Stimulated activated CD8-positive, alpha-beta memory T cell treated with anti-CD3 and anti-CD28 coated beads, Interleukin-15, amount 100 ng/mL, for 1 hour (primary cell): ENCODE results near the gene VPS13D.

ENCODE experiments used
- DNase-seq: peaks from one replicate; pipeline ENCODE4 v3.0.0-alpha.2; 2020; ENCODE audit warnings: low read depth

Gene VPS13D

DNA sequence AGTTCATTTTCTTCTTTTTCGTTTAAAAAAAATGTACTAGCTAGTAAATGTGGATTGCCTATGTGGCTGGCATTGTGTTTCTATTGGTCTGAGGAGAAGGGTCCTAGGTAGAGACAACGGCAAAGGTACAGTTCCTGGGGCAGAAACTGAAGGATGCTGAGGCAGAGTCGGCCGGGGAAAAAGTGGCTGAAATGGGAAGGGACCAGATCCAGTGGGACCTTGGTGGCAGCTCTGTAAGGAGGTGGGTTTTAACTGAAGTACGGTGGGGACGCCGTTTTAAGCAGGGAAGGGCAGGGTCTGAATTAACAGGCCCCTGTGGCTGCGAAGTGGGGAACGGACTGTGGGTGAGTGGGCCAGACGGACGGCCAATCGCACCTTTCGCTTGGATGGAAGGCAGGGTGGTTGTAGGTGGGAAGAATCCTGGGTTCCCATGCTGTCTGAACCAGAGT lies 420 bp upstream of the VPS13D start:
- no peak for DNase-seq

DNA sequence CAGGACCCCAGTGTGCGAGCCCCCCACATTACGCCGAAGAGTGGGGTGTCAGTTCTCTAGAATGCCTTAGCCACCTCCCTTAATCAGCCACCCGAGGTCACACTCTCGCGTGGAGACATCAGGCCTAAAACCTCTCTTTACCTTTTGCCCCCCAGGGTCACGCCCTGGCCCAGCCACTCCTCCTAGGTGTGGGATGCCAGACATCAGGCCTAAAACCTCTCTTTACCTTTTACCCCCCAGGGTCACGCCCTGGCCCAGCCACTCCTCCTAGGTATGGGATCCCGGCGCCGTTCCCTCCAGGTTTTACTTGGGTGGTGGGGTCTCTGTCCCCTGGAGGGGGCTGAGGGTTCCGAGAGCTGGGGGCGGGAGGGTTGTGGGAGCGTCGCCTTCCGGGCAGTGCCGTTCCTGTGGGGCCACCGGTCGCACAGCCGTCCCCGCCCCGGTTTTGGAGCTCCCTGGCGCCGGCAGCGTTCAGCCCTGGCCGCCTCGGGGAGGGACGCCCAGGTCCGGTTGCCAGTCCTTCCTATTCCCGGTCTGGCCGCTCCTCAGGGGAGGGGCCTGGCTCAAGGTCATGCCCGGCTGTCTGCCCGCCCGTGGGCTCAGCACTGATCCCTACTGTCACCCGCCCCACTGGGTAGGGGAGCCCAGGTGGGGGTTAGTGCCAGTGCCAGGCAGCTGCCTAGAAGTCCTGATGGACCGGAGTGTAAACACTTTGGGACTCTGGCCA lies 882 bp downstream of the VPS13D start:
- no peak for DNase-seq

DNA sequence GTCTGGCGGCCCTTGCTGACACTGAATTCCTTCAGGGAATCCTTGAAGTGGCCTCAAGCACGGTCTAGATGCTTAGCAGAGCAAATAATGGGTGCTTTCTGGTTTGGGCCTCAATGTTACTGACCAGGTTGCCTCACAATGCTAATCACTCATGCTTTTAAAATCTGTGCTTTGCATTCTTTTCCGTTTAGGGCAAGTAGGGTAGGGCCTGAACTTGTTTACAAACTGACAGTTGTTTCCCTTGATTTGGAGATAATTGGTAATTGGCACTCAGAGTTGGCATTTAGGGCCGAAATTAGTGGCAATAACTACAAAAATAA lies 1.4 kb downstream of the VPS13D start:
- DNase-seq = no peak

DNA sequence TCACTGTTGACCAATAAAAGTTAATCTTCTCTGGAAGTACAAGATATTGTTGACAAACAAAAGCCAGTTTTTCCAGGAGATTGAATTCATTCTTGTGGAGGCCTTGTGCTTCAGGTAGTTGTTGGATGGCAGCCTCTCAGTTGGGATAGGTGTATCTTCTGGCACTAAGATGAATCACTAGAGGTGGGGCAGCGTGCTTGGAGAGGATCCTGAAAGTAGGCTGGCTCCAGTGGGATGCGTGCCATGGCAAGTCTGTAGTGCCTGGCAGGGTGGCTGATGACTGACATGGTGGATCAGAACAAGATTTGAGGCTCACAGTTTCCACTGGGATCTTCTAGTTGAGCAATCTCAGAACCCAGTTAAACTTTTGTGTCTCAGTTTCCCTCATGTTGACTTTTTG lies 2.4 kb downstream of the VPS13D start:
- no peak for DNase-seq

DNA sequence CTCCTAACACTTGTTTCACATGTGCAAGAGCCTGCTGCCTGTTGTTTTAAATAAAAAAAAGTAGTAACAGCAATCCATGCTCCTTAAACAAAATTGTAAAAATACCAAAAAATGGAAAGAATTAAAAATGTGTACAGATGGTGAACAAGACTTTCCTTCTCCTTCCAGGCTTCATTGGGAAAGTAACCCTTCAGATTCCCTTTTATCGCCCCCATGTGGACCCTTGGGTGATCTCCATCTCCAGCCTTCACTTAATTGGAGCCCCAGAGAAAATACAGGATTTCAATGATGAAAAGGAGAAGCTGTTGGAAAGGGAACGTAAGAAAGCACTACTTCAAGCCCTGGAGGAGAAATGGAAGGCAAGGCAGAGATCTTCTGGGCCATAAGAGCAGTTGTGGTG lies 14.2 kb downstream of the VPS13D start:
- DNase-seq = no peak

DNA sequence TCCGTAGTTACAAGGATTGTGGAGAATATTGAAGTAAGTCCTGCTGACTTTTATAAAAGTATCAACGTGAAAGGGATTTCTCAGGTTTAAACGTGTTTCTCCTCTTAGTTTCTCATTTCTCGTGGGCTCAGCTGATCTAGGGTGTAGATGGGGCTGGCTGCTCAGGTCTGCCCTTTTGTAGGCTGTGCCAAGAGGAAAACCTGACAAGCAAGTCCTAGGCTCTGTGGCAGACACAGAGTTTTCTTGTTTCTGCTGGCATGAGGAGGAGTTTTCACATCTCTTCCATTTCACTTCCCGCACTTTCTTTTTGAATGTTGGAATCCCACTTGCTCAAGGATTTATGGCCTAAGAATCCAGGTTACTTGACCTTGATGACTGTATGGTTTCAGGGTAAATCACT lies 14.8 kb downstream of the VPS13D start:
- no peak for DNase-seq

DNA sequence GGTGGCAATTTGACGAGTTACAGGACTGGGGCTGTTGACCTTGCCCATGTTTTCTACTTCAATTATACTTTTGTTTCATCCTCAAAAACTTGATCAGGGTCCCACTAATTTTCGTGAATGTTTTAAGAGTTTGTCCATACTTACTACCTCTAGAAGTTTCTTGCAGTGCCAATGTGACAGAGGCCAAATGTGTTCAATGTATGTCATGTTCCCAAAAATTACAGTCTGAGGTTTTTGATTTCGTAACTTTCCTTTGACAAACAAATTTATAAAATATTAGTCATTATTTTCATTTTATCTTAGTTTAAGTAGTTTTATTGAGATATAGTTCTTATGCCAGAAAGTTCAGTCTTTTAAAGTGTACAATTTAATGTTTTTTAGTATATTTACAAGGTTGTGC lies 15.3 kb downstream of the VPS13D start:
- DNase-seq = no peak

DNA sequence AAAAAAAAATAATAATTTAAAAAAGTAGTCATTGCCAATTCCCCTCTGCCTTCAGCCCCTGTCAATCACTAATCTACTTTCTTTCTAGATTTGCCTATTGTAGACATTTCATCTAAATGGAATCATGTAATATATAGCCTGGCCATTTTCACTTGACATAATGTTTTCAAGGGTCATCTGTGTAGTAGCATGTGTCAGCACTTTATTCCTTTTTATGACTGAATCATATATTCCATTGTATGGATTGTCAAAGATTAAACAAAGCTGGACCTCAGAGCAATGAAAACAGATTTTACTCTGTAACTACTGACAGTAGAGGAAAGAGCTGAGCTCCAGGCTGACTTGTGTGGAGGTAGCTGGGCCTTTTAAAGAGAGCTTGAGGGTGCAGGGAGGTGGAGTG lies 15.9 kb downstream of the VPS13D start:
- DNase-seq = no peak

DNA sequence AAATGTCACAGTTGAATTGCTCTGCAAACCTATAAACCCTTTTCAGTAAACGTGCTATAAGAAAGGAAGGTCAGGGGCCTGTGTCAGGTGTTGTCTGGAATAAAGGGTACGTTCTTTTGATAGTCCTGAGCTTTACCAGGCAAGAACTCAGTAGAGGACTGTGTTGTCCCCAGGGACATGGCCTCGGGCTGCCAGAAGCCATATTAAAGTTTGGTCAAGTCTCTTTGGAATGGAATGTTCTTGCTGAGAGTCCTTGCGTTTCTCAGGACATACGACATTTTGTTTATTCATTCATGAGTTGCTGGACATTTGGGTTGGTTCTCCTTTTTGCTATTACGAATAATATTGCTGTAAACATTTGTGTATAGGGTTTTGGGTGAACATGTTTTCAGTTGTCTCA lies 16.8 kb downstream of the VPS13D start:
- DNase-seq = no peak

DNA sequence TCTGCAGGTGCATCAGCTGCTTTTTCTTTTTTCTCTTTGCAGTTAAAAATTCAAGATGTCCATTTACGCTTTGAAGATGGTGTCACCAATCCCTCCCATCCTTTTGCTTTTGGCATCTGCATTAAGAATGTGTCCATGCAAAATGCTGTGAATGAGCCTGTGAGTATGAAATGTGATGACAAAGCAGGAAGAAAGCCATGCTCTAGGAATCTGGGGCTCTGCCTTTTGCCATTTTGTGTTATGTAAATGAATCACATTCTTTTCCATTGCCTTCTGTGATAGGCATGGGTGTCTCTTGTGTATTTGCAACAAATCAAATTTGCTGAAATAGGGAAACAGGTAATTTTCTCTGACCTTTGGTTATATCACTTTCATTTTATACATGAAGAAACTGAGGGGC lies 19.4 kb downstream of the VPS13D start:
- no peak for DNase-seq

DNA sequence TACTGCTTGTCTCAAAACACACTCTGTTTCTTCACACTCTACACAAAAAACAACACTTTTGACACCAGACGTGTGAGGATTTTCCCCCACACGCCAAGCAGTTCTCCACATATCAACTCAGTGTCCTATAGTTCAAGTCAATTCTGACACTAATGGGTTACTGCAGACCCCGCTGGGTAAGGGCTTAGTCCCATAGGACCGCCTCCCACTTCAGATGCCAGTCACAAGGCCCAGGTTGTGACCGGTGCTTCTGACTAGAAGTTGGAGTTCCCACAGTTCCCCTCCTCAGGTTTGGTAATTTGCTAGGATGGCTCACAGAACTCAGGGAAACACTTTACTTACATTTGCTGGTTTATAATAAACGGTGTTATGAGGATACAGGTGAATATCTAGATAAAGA lies 19.9 kb downstream of the VPS13D start:
- no peak for DNase-seq

DNA sequence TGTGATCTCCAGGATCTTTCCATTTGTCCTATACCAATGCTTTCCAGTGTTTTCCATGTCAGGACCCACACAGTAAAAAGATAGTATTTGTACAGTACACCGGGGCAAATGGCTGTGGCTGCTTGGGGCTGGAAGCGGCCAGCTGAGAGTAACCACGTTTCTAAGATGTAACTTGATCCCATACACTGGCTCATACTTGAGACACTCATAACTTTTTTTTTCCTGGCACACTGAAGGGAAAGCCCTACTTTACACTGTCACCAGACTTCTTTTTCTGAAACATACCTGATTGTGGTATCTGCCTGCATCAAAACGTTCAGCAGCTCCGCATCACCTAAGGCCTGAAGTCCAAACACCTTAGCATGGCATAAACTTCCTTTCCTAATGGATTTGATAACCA lies 21.6 kb downstream of the VPS13D start:
- DNase-seq = no peak

DNA sequence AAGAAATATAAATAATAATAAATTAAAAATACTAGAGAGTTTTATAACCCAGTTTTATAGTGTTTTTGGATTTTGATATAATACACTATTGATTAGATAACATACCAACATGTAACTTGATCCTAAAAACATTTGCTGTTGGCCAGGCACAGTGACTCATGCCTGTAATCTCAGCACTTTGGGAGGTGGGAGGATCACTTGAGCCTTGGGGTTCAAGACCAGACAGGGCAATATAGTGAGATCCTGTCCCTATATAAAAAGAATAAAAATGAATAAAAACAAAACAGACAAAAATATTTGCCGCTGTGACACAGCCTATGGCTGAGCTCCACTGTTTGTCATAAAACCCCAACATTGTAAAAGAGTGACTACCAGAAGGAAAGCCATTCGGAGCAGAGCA lies 26.1 kb downstream of the VPS13D start:
- DNase-seq = no peak

DNA sequence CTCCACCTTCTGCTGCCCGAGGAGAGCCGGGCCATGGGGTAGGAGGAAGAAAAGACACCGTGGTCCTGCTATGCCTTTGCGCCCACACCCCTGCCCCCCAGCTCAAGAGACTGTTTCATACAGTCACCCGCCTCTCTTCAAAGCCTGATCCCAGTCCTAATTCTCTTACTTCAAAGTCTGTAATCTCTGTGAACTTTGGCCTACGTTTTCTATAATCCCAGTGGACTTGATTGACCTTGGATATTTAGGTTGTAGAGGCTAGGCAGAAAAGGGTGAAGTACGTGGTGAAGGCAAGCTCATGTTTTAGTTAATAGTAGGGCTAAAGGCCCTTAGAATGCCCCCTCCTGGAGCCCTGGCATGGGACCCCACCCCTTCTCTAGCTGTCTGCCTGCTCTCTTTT lies 28.4 kb downstream of the VPS13D start:
- DNase-seq = no peak

DNA sequence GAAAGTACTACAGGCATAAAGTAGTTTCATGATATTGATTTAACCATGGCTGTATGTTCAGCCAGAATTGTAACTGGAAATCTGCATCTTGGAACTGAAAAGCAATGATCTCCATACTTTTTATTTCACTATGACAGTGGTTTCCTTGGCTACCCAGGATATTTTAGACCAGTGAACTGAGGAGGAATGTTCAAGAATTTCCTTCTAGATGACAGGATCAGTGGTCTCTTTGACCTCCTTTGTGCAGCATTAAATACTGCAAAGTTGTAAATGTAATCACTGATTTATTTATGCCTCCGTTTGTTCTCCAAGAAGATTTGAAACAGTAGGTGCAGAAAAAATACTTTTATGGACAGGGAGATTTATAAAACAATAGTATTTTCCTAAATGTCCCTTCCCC lies 39.5 kb downstream of the VPS13D start:
- DNase-seq = no peak

DNA sequence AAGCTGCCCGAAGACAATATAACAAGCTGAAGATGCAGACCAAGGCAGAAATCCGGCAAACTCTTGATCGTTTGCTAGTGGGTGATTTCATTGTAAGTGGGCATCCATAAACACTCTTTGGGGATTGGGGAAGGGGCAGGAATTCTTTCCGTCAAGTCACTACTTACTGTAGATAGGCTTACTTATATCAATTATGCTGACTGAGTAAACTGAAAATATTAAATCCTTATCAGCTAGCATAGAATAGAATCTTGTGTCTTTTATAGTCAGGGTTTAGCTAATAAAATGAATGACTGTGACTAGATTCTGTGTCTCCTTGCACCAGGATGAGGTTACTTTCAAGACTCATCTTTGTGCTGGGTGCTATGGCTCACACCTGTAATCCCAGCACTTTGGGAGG lies 41.2 kb downstream of the VPS13D start:
- DNase-seq = no peak

DNA sequence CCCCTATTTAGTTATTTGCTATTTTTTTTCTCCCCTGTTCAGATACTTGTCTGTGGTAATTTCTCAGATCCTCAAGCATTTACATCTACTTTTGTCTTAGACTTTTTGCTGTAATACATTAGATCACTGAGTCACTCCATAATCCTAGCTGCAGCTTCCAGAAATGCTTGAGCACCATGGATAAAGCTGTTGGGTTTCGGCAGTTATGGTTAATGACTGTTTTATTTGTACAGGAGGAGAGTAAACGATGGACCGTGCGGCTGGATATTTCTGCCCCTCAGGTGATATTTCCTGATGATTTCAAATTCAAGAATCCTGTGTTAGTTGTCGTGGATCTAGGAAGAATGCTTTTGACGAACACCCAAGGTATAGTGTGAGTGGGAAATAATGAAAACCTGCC lies 42.9 kb downstream of the VPS13D start:
- DNase-seq = no peak

DNA sequence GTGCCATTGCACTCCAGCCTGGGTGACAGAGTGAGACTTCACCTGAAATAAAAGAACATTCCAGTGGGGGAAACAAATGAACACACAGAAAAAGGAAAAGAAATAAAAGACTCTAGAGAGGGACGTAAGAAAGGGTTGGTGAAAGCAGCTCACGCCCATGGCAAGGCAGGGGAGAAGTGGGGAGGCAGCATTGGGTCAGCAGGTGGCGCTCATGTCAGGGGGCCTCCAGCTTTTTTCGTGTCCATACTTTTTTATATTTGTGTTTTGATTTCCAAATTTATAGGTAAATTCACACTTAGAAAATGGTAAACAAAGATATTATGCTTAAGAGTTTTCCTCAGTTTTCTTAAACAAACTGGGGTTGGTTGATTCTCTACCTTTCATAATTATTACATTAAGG lies 45.5 kb downstream of the VPS13D start:
- no peak for DNase-seq

DNA sequence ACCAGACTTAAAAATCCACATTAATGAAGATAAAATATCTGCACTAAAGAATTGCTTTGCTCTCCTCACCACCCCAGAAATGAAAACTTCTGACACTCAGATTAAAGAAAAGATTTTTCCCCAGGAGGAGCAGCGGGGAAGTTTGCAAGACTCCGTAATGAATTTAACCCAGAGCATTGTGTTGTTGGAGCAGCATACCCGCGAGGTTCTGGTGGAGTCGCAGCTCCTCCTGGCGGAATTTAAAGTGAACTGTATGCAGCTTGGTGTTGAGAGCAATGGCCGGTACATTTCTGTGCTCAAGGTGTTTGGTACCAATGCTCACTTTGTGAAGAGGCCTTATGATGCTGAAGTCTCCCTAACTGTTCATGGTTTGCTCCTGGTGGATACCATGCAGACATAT lies 46.4 kb downstream of the VPS13D start:
- DNase-seq = no peak

DNA sequence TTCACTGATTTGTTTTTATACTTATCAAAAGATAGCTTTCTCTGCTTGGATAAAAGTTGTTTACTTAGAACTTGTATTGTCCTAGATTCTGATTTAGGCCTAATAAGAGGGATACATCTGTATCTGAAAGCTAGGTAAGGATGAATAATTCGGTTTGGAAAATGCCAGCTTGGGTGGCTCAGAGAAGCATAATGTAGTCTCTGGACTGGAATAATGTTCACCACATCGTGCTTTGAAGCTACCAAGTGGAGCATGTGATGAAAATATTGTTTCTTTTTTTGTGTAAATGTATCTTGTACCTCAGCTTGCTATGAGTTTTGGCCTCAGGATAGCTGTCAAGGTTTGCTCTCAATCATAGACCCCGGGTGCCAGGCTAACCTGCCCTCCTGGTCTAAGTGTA lies 49.2 kb downstream of the VPS13D start:
- DNase-seq = no peak

DNA sequence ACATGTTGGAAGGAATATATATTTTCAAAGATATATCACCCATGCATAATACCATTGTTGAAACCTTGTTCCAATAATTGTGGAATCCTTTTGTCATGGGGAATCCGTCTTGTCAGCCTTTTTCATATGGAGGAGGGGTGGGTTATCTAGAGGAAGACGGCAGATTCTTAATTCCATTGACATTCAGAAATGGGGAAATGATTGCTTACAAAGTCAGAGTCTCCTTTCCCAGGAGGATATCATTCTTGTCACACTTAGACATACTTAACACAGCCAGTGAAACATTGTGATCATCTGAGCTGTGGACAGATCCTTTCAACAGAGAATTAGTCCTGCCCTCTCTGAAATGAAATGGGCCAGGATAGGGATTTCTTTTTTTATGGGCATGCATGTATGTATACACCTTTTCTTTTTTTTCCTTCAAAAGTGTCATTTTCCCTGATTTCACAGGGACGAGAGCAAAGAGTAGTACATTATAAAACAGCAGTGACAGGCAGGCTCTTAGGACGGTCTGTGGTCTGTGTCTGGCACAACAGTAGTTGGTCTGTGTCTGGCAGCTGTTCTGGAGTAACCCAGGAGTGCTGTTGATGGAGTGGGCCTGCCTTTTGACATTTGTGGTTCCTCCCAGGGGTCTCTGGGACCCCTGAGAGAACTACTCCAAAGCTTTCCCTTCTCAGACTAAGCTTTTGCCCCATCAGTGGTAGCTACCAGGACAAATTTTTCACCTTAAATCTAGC lies 50.1 kb downstream of the VPS13D start:
- no peak for DNase-seq

DNA sequence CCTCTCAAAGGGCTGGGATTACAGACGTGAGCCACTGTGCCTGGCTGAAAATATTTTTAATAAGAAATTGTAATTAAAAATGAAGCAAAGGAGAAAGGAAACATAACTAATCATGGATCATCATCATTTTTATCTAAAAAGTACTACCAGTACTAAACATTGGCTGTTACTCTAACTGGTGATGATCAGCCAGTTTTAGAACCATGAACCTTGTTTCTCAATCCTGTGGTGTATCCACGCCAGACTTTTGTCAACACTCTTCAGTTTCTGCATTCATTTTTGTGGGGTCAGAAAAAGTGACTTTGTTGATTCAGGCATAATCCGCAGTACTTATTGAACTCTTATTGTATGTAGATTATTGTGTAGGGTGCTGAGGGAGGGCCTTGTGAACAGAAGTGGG lies 52.3 kb downstream of the VPS13D start:
- DNase-seq = no peak

DNA sequence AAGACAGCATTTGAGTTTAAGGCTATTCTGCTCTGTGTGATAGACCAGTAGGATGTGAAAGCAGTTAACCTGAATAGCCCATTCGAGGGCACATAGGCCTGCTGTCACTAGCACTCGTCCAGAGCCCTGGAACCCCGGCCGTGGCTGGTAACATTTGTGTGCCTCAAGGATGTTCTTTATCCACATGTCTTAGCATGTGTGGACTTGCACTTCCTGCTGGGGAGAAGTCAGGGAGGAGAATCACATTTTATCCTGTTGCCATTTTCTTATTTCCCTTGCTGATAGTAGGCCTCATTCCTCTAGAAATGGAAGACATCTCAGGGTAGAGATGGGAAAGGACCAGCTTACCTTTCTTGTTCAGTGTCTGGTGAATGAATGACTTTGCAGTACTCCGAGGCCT lies 54.7 kb downstream of the VPS13D start:
- DNase-seq = no peak

DNA sequence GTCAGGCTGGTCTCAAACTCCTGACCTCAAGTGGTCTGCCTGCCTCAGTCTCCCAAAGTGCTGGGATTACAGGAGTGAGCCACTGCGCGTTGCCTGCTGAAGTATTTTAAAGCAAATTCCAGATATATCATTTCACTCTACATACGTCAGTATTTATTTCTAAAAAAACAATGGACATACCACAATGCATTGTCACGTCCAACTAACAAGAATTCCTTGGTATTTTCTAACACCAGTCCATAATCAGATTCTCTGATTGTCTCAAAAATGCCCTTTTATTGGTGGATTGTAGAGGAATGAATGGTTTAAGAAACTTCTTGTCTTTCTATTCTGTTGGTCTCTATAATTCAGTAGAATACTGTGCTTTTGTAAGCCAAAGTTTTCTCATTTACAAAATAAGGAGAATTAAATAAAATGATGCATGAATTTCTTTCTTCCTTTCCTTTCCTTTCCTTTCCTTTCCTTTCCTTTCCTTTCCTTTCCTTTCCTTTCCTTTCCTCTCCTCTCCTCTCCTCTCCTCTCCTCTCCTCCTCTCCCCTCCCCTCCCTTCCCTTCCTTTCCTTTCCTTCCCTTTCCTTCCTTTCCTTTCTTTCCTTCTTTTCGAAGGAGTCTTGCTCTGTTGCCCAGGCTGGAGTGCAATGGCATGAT lies 55.8 kb downstream of the VPS13D start:
- DNase-seq = no peak
